OCI-LY1 (cell line): ENCODE results near the gene VSIG10.

Experiments
- H2AFZ ChIP-seq: fragments of 200-600 bp; sonication (generic), shearing (Covaris generic); 2 replicates; pipeline ENCODE4 v1.6.0; 2014; ENCODE audit warnings: antibody characterized with exemption, mild to moderate bottlenecking, low read length
- H3F3A ChIP-seq: fragments of 200-600 bp; sonication (generic), shearing (Covaris generic); 2 replicates; pipeline ENCODE4 v1.6.0; 2014; ENCODE audit warnings: mild to moderate bottlenecking, antibody characterized with exemption, low read length, moderate library complexity; ENCODE audit not compliant: insufficient read depth
- H3K27ac ChIP-seq: fragments of 200-600 bp; sonication (generic); 2 replicates; pipeline ENCODE4 v1.5.1; 2014; ENCODE audit warnings: low read length, mixed run types, mild to moderate bottlenecking, low read depth; ENCODE audit not compliant: poor library complexity, severe bottlenecking
- H3K27me3 ChIP-seq: fragments of 200-600 bp; sonication (generic); 2 replicates; pipeline ENCODE4 v1.6.0; 2014; ENCODE audit warnings: antibody characterized with exemption, mild to moderate bottlenecking, low read length, moderate library complexity; ENCODE audit not compliant: insufficient read depth
- H3K36me3 ChIP-seq: fragments of 200-600 bp; sonication (generic); 2 replicates; pipeline ENCODE4 v1.6.1; 2014; ENCODE audit warnings: mild to moderate bottlenecking, antibody characterized with exemption, low read length, moderate library complexity, mixed read lengths; ENCODE audit not compliant: insufficient read depth
- H3K4me1 ChIP-seq: fragments of 200-600 bp; sonication (generic); 2 replicates; pipeline ENCODE4 v1.5.1; 2014; ENCODE audit warnings: mild to moderate bottlenecking, low read length, moderate library complexity; ENCODE audit not compliant: insufficient read depth, severe bottlenecking
- H3K4me2 ChIP-seq: fragments of 200-600 bp; sonication (generic), shearing (Covaris generic); 2 replicates; pipeline ENCODE4 v1.6.1; 2014; ENCODE audit warnings: low read length
- H3K4me3 ChIP-seq: fragments of 200-600 bp; sonication (generic); 2 replicates; pipeline ENCODE4 v1.5.1; 2014; ENCODE audit warnings: low read length, low read depth, mild to moderate bottlenecking, mixed read lengths; ENCODE audit not compliant: poor library complexity, severe bottlenecking
- H3K79me2 ChIP-seq: fragments of 200-600 bp; shearing (Covaris generic); 2 replicates; pipeline ENCODE4 v1.6.1; 2016; ENCODE audit warnings: mixed run types, low read length, mixed read lengths; ENCODE audit not compliant: insufficient read depth
- H3K9ac ChIP-seq: fragments of 200-600 bp; sonication (generic), shearing (Covaris generic); 2 replicates; pipeline ENCODE4 v1.6.1; 2014; ENCODE audit warnings: mild to moderate bottlenecking, low read length, mixed read lengths
- H3K9me2 ChIP-seq: fragments of 200-600 bp; sonication (generic), shearing (Covaris generic); 2 replicates; pipeline ENCODE4 v1.6.1; 2014; ENCODE audit warnings: low read depth, mild to moderate bottlenecking, low read length, mixed read lengths
- H3K9me3 ChIP-seq: fragments of 200-600 bp; shearing (Covaris generic); 2 replicates; pipeline ENCODE4 v1.6.1; 2014; ENCODE audit warnings: low read length, mixed read lengths
- H4K20me1 ChIP-seq: fragments of 200-600 bp; sonication (generic), shearing (Covaris generic); 2 replicates; pipeline ENCODE4 v1.6.0; 2016; ENCODE audit warnings: mild to moderate bottlenecking, low read length; ENCODE audit not compliant: insufficient read depth
- CTCF ChIP-seq: fragments of 200-600 bp; sonication (generic), shearing (Covaris generic); IDR thresholded peaks from 2 replicates; pipeline ENCODE4 v1.5.1; 2017; ENCODE audit warnings: mild to moderate bottlenecking, antibody characterized with exemption, low read length, moderate library complexity, mixed read lengths
- EZH2 ChIP-seq: fragments of 200-600 bp; sonication (generic), shearing (Covaris generic); IDR thresholded peaks from 2 replicates; pipeline ENCODE4 v1.8.0; 2017; ENCODE audit warnings: borderline replicate concordance, mixed run types, mild to moderate bottlenecking, antibody characterized with exemption, low read length, moderate library complexity, mixed read lengths

Gene VSIG10

GRCh38 chr12:118103201-118103600 is 610 bp downstream of the VSIG10 start:
- Histone ChIP-seq H3K27me3 (no peaks in the 10 kb centered on the region), H3K9me3 (no peaks in the 10 kb centered on the region), H4K20me1 (no peaks in the 10 kb centered on the region), H3F3A (no peaks in the 10 kb centered on the region), H2AFZ (no peak overlapping the region), H3K9me2 (no peaks in the 10 kb centered on the region), H3K9ac (no peak overlapping the region; the same call in 1 of the 2 replicates), H3K79me2 (no peaks in the 10 kb centered on the region), H3K4me3 (peak overlapping the region; percentile 57), H3K4me1 (peaks cover 7% of the 10 kb centered on the region), H3K36me3 (no peaks in the 10 kb centered on the region), H3K27ac (no peak overlapping the region), H3K4me2 (peak overlapping the region; percentile 64; the same call in 1 of the 2 replicates)
- TF ChIP-seq CTCF = no peak
- TF ChIP-seq EZH2 = no peak

DNA sequence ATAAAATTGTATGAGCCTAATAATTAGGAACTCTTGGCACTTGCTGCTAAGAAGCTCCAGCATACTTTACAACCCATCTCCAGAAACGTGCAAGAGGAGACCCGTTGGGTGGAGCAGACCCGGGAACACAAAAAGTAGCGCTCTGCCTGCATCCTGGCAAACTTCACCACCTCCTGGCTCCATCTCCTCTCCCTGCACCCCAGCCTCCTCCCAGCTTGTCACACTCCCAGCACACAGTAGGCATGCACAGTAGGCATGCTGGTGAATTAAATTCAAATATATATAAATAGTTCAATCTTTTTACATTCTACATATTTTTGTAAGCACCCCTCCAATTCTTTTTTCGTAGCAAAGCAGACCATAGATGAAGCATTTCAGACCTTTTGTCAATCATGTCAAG is 1.2 kb downstream of the VSIG10 start:
- Histone ChIP-seq H3K4me1 (peaks cover 7% of the 10 kb centered on the region), H3K9me2 (no peaks in the 10 kb centered on the region), H3K9me3 (no peaks in the 10 kb centered on the region), H3K4me2 (no peak overlapping the region; the same call in 1 of the 2 replicates), H3K27ac (no peak overlapping the region), H3K27me3 (no peaks in the 10 kb centered on the region), H3K4me3 (no peak overlapping the region), H3K9ac (no peak overlapping the region), H3F3A (no peaks in the 10 kb centered on the region), H2AFZ (no peak overlapping the region), H3K79me2 (no peaks in the 10 kb centered on the region), H3K36me3 (no peaks in the 10 kb centered on the region), H4K20me1 (no peaks in the 10 kb centered on the region)
- TF ChIP-seq EZH2 (no peak), CTCF (no peak)

DNA sequence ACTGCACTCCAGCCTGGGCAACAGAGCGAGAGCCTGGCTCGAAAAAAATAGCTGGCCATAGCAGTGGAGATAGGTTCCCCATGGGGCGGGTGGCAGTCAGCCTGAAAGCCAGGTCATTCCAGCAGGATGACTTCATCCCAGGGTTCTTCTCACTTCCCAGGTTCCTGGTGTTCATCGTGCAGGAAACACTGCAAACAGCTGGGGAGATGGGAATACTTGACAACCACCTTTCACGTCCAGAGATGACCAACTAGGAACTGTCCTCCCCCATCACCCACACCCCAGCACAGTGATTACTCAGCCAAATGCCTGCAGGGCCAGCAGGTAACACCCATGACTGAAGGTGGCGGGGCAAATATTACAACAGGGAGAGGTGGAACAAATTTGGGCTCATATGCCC is 1.7 kb downstream of the VSIG10 start:
- no peak for TF ChIP-seq EZH2
- TF ChIP-seq CTCF = no peak
- Histone ChIP-seq H3K4me1 (peaks cover 7% of the 10 kb centered on the region), H3K27me3 (no peaks in the 10 kb centered on the region), H4K20me1 (no peaks in the 10 kb centered on the region), H3K79me2 (no peaks in the 10 kb centered on the region), H3K9me2 (no peaks in the 10 kb centered on the region), H2AFZ (no peak overlapping the region), H3K36me3 (no peaks in the 10 kb centered on the region), H3K4me3 (no peak overlapping the region), H3F3A (no peaks in the 10 kb centered on the region), H3K9ac (no peak overlapping the region), H3K27ac (no peak overlapping the region), H3K4me2 (no peak overlapping the region), H3K9me3 (no peaks in the 10 kb centered on the region)
